GM08714 (cell line): Measurements from ENCODE around the gene DIS3L2.

Experiments
- H3K4me3 ChIP-seq: fragments of 200-500 bp; sonication (Bioruptor generic); 2 replicates; pipeline ENCODE4 v1.5.1; 2014; ENCODE audit warnings: mild to moderate bottlenecking, low read length, inconsistent platforms
- ZNF274 ChIP-seq: IDR thresholded peaks from 2 replicates; pipeline ENCODE4 v1.6.1; 2012; ENCODE audit warnings: mild to moderate bottlenecking, low read depth, low read length

Gene DIS3L2

GRCh38 chr2:232239951-232240681 lies 278.6 kb downstream of the DIS3L2 start:
- TF ChIP-seq ZNF274, result no peak
- no peak overlapping the region for H3K4me3 ChIP-seq

DNA sequence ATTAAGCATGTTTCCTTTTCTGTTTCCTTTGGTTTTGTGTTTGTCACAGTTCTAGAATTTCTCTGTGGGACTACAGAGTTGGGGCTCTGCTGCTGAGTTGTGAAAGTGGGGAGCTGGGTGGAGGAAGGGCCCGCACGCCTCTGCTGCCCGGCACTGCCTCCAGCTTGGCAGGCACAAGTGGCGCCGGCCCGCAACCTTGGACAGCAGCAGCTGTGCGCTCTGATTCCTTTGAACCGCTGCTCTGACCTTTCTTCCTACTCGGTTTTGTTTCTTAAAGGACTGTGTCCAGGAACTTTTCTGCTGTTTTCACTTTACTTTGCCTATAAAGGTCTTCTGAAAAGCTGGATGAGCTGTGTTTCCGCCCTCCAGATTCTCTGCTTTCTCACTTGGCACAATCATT lies 279.4 kb downstream of the DIS3L2 start:
- H3K4me3 ChIP-seq, result no peak overlapping the region
- no peak for TF ChIP-seq ZNF274

GRCh38 chr2:232242316-232242715 lies 280.8 kb downstream of the DIS3L2 start:
- TF ChIP-seq ZNF274, result no peak
- H3K4me3 ChIP-seq, result no peak overlapping the region

- TF ChIP-seq ZNF274, result no peak
Measured at GRCh38 chr2:232245111-232245510, 283.6 kb downstream of the DIS3L2 start.

GRCh38 chr2:232246245-232246644 lies 284.7 kb downstream of the DIS3L2 start:
- no peak for TF ChIP-seq ZNF274
- no peak overlapping the region for H3K4me3 ChIP-seq

More at GRCh38 chr2:232245111-232245510, 283.6 kb downstream of the DIS3L2 start:
- H3K4me3 ChIP-seq, result no peak overlapping the region

DNA sequence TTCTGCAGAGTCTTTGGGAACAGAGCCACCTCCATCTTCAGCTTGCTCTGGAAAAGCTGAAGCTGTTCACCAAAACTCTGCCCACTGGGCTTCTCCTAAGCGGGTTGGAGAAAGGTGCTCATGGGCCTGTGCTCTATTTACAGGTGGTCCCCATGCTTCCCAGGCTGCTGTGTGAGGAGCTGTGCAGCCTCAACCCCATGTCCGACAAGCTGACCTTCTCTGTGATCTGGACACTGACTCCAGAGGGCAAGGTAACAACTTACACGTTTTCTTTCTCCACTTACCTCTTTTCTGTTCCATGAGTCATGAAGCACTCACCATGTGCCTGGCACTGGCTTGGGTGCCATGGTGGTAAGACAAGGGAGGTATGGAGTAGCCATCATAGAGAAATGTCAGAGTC lies 287.6 kb downstream of the DIS3L2 start:
- TF ChIP-seq ZNF274, result no peak
- no peak overlapping the region for H3K4me3 ChIP-seq

DNA sequence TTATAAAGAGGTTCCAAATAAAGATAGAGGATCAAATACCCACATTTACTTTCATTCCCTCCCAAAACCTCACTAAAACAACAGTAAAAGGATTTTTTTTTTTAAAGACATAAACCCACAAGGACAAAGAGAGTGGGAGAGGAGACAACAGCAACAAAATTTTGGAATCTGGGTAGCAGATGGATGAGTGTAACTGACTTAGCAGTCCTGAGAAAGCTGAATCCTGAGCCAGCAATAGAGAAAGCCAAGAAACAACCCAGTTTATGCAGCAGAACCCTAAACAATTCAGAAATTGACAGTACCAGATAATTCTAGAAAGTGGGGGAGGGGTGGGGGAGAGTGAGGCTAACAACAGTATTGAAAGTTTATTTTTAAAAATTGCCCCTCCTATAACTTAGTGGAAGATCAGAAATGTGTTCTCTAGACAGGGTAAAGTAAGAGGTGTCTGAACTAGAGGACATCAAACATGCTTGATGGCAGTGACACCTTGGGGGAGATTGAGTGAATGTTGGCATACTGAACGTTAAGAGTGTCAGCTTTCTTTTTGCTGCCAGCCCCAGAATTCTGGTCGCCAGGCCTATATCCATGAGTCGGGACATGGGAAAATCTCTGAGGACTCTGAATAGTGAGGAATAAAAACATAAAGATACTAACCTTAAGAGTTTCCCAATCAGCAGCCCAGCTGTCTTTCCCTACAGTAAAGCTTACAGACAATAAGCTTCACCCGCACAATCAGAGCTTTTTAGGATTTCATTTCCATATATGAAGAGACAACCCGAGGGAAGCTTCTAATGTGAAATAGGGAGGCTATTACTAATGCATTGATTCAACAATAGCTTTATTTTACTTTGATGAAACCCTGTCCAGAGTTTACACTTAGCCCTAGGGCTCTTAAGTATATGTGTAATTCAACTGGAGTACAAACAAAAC lies 289.0 kb downstream of the DIS3L2 start:
- no peak overlapping the region for H3K4me3 ChIP-seq
- no peak for TF ChIP-seq ZNF274

DNA sequence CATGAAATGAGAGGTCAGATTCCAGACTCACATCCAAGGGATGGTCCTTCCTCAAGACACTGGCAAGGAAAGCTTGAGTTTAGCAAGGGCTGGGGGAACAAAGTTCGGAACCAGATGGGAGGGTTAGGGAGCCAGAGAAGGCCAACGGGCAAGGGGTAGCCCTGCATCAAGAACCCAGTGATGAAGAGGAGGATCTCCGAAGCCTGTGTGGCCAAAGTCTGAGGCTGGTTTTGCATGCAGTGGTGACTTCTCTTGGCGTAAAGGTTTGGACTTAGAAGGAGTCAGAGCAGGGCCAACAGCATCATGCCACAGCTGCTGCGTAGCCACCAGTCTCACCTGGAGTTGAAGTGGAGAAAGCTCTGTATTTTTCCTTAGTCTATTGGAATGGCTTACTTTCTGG lies 293.5 kb downstream of the DIS3L2 start:
- H3K4me3 ChIP-seq, result no peak overlapping the region
- TF ChIP-seq ZNF274, result no peak

DNA sequence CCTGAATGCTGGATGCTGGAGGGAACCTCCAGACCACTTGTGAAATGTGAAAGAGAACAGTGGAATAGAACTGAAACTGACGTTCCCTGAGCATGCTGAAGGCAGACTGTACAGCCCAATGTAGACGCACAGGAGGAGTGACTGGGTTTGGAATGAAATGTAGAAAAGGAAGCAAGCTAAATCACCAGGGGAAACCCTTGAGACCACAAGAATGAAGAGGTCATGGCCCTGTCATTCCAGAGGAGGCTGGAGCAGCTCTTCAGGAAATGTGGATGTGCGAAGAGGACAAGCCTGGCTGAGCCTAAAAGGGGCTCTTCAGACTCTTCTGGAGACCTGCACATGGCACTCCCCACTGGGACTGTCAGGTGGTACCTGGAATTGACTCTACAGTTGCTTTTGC lies 298.6 kb downstream of the DIS3L2 start:
- TF ChIP-seq ZNF274, result no peak
- H3K4me3 ChIP-seq, result no peak overlapping the region

GRCh38 chr2:232261776-232262175 lies 300.3 kb downstream of the DIS3L2 start:
- H3K4me3 ChIP-seq, result no peak overlapping the region
- TF ChIP-seq ZNF274, result no peak

DNA sequence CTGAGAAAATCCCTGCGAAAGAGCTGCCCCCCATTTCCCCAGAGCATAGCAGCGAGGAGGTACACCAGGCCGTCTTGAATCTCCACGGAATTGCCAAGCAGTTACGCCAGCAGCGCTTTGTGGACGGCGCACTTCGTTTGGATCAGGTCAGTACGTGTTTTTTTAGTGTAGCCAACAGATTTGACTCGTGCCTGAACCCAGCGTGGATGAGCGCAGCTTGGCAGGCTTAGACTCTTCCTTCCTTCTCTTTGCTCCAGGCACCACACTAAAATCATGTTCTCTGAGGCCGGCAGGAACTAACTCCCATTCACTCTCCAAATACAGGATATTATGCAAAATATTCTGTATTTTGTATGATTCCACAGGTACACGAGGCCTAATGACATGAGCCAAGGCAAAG lies 301.8 kb downstream of the DIS3L2 start:
- no peak overlapping the region for H3K4me3 ChIP-seq

GRCh38 chr2:232264081-232264480 lies 302.6 kb downstream of the DIS3L2 start:
- no peak for TF ChIP-seq ZNF274
- H3K4me3 ChIP-seq, result no peak overlapping the region

More for the DNA sequence above, 301.8 kb downstream of the DIS3L2 start:
- TF ChIP-seq ZNF274, result no peak

- TF ChIP-seq ZNF274, result no peak
- no peak overlapping the region for H3K4me3 ChIP-seq
Measured at GRCh38 chr2:232265329-232265728, 303.8 kb downstream of the DIS3L2 start.

DNA sequence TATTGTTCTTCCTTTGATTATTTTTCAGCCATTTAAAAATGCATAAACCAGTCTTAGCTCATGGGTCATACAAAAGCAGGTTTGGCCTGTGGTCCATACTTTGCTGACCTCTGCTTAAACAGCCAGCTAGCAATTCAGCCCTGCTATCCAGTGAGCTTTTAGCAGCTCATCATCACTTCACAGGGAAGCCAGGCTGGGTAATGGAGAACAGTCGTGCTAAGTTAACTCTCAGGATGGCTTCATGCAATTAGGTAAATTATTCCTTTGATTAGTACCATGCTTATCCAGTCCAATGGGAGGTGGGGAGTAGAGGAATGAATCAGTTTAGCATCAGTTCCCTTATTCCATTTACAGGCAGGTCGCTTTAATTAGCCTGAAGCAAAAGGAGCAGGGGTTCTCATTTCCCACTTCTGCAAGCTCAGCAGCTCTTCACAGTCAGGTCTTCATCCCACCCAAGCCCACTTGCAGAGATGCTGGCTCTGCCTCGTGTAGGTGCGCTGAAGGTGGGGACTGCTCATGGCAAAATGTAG lies 307.2 kb downstream of the DIS3L2 start:
- TF ChIP-seq ZNF274, result no peak

DNA sequence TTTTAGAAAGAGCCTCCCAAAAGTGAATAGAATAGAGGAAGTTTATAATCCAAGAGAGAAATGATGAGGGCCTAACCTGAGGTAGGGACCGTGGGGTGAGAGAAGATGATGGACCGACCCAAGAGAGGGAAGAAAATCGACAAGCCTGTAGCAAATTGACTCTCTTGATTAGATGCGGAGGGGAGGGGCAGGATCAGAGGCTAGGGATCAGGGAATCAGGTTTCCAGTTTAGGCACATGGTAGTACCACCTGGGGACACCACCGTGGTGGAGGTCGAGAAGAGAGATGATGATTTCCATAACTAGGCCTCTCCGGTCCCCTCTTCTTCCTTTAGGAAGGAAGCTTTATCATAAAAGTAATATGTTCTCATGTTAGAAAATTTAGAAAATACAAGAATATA lies 308.4 kb downstream of the DIS3L2 start:
- no peak overlapping the region for H3K4me3 ChIP-seq
- no peak for TF ChIP-seq ZNF274

More for the DNA sequence above, 307.2 kb downstream of the DIS3L2 start:
- no peak overlapping the region for H3K4me3 ChIP-seq
